HCT116 (cell line): ENCODE measurements around the gene C9orf152. TPM values are rescaled to one million over a fixed set of nuclear protein-coding genes. Genes with fewer than 3 reads are reported as not detected.

Experiments used
- ATAC-seq: fragments of 200-7000 bp; cut with Tn5 transposase; 2 replicates; pipeline ENCODE4 v1.9.1; 2020; ENCODE audit warnings: mild to moderate bottlenecking, moderate library complexity
- BruUV-seq: library from RNA; stranded (reverse); fragments of 400-500 nt; replicated peaks from 2 replicates; lab custom pipeline; 2021; lab: Mats Ljungman, UMichigan
- CTCF ChIA-PET: fragments of 300-600 bp; sonication (Branson Sonifier 250); formaldehyde crosslinking; loops from one replicate; lab custom pipeline; 2021; ENCODE audit warnings: antibody characterized with exemption; lab: Charles Lee
- POLR2A ChIA-PET: fragments of 300-600, 350-600 bp; sonication (Branson Sonifier 250); formaldehyde crosslinking; loops from one replicate; lab custom pipeline; 2021; ENCODE audit warnings: antibody characterized with exemption; lab: Charles Lee
- RAD21 ChIA-PET, 2 experiments: fragments of 300-600 bp; sonication (Branson Sonifier 250); formaldehyde crosslinking; loops; one replicate each; lab custom pipeline; 2023; ENCODE audit warnings: low total read pairs in 2 of 2; ENCODE audit not compliant: uncharacterized antibody in 2 of 2, unreplicated experiment in 2 of 2, low non-redundant PET in 1 of 2; lab: Charles Lee
- DNase-seq: peaks from one replicate; pipeline ENCODE4 v3.0.0-alpha.2; 2010; ENCODE audit warnings: low read depth, low spot score
- H2AFZ ChIP-seq: fragments of 200-600 bp; shearing (Covaris generic), sonication (generic); 2 replicates; pipeline ENCODE4 v1.6.1; 2017; ENCODE audit warnings: low read depth, mixed run types, mixed read lengths, antibody characterized with exemption, low read length; ENCODE audit not compliant: poor library complexity, severe bottlenecking
- H3K27ac ChIP-seq: 2 replicates; pipeline ENCODE4 v1.5.1; 2012; ENCODE audit warnings: low read depth, low read length
- H3K27me3 ChIP-seq: fragments of 200-600 bp; sonication (generic); 2 replicates; pipeline ENCODE4 v1.6.1; 2016; ENCODE audit warnings: mixed run types, low read length, mixed read lengths; ENCODE audit not compliant: insufficient read depth
- H3K36me3 ChIP-seq, 2 experiments: fragments of 200-500 bp in 1 of 2; fragments of 200-600 bp in 1 of 2; sonication (Bioruptor generic) in 1 of 2; sonication (generic) in 1 of 2; 2 replicates each; pipeline versions ENCODE4 v1.5.1 to v1.6.1; 2014 to 2016; ENCODE audit warnings: low read length in 2 of 2, inconsistent platforms in 1 of 2, mixed read lengths in 1 of 2, mixed run types in 1 of 2; ENCODE audit not compliant: insufficient read depth in 2 of 2, control insufficient read depth in 1 of 2
- H3K4me1 ChIP-seq, 2 experiments: fragments of 200-600 bp in 1 of 2; sonication (generic) in 1 of 2; 2 replicates each; pipeline versions ENCODE4 v1.5.1 to v1.6.1; 2012 to 2017; ENCODE audit warnings: low read length in 2 of 2, inconsistent platforms in 1 of 2, mild to moderate bottlenecking in 1 of 2, mixed read lengths in 1 of 2, mixed run types in 1 of 2, moderate library complexity in 1 of 2; ENCODE audit not compliant: insufficient read depth in 2 of 2, control insufficient read depth in 1 of 2
- H3K4me2 ChIP-seq: fragments of 200-600 bp; sonication (generic); 2 replicates; pipeline ENCODE4 v1.6.1; 2017; ENCODE audit warnings: mixed run types, low read length, mixed read lengths
- H3K4me3 ChIP-seq, 2 experiments: fragments of 200-600 bp in 1 of 2; sonication (generic) in 1 of 2; replicated peaks in 1 of 2; 2 replicates each; pipeline ENCODE4 v1.5.1; 2011 to 2016; ENCODE audit warnings: low read length in 2 of 2, control low read depth in 1 of 2, low read depth in 1 of 2, mild to moderate bottlenecking in 1 of 2, mixed read lengths in 1 of 2, mixed run types in 1 of 2
- H3K79me2 ChIP-seq: fragments of 200-600 bp; sonication (generic); 2 replicates; pipeline ENCODE4 v1.6.1; 2017; ENCODE audit warnings: mild to moderate bottlenecking, mixed run types, low read length, moderate library complexity, mixed read lengths; ENCODE audit not compliant: insufficient read depth
- H3K9ac ChIP-seq: fragments of 200-600 bp; sonication (generic); 2 replicates; pipeline ENCODE4 v1.6.1; 2016; ENCODE audit warnings: low read length, mixed read lengths
- H3K9me2 ChIP-seq: fragments of 200-600 bp; sonication (generic), shearing (Covaris generic); 2 replicates; pipeline ENCODE4 v1.6.1; 2017; ENCODE audit warnings: mixed run types, mild to moderate bottlenecking, moderate library complexity; ENCODE audit not compliant: insufficient read depth
- H3K9me3 ChIP-seq, 2 experiments: fragments of 200-500 bp in 1 of 2; fragments of 200-600 bp in 1 of 2; sonication (Bioruptor generic) in 1 of 2; sonication (generic) in 1 of 2; 2 replicates each; pipeline ENCODE4 v1.6.1; 2014 to 2017; ENCODE audit warnings: low read length in 2 of 2, mixed read lengths in 2 of 2, inconsistent platforms in 1 of 2, low read depth in 1 of 2, mild to moderate bottlenecking in 1 of 2, mixed run types in 1 of 2, moderate library complexity in 1 of 2; ENCODE audit not compliant: control insufficient read depth in 1 of 2, insufficient read depth in 1 of 2
- H4K20me1 ChIP-seq: fragments of 200-600 bp; sonication (generic), shearing (Covaris generic); 2 replicates; pipeline ENCODE4 v1.6.1; 2017; ENCODE audit warnings: mixed run types, mild to moderate bottlenecking, moderate library complexity; ENCODE audit not compliant: insufficient read depth
- CBX3 ChIP-seq: IDR thresholded peaks from 2 replicates; pipeline ENCODE4 v1.6.1; 2012; ENCODE audit warnings: low read depth
- EGR1 ChIP-seq: IDR thresholded peaks from 2 replicates; pipeline ENCODE4 v1.6.1; 2012; ENCODE audit warnings: low read depth
- EZH2 ChIP-seq: fragments of 200-600 bp; sonication (generic); IDR thresholded peaks from 2 replicates; pipeline ENCODE4 v1.6.1; 2017; ENCODE audit warnings: antibody characterized with exemption, mixed run types
- EZH2phosphoT487 ChIP-seq: fragments of 200-600 bp; IDR thresholded peaks from 2 replicates; pipeline ENCODE4 v1.6.1; 2018; ENCODE audit warnings: antibody characterized with exemption, borderline replicate concordance
- FOSL1 ChIP-seq: IDR thresholded peaks from 2 replicates; pipeline ENCODE4 v1.6.1; 2012; ENCODE audit warnings: low read depth
- JUND ChIP-seq: IDR thresholded peaks from 2 replicates; pipeline ENCODE4 v1.6.1; 2012
- POLR2AphosphoS5 ChIP-seq: IDR thresholded peaks from 2 replicates; pipeline ENCODE4 v1.6.1; 2011; ENCODE audit warnings: mild to moderate bottlenecking, low read depth, low read length, moderate library complexity
- REST ChIP-seq: IDR thresholded peaks from 2 replicates; pipeline ENCODE4 v1.6.1; 2012; ENCODE audit warnings: low read depth
- SIN3A ChIP-seq: IDR thresholded peaks from 2 replicates; pipeline ENCODE4 v1.6.1; 2012; ENCODE audit warnings: low read depth
- SRF ChIP-seq: IDR thresholded peaks from 2 replicates; pipeline ENCODE4 v1.6.1; 2012; ENCODE audit warnings: low read depth
- TCF7L2 ChIP-seq: IDR thresholded peaks from 2 replicates; pipeline ENCODE4 v1.7.0; 2011; ENCODE audit warnings: borderline replicate concordance, inconsistent platforms; ENCODE audit not compliant: insufficient read depth, insufficient read length; ENCODE audit errors: extremely low read depth
- ZBTB33 ChIP-seq: IDR thresholded peaks from 2 replicates; pipeline ENCODE4 v1.6.1; 2011; ENCODE audit warnings: mild to moderate bottlenecking, low read length, moderate library complexity; ENCODE audit not compliant: insufficient replicate concordance; ENCODE audit errors: extremely low read depth
- intact Hi-C: fragments of 100-400 bp; cut with micrococcal nuclease; formaldehyde crosslinking; loops from 2 replicates; pipeline ENCODE4 v1.10.0; 2022
- total RNA-seq: library from RNA; stranded (reverse); gene quantifications from one replicate; pipeline ENCODE4 v1.2.1, GENCODE V29; 2021; ENCODE audit not compliant: unreplicated experiment
- TF ChIP-seq, protein P1 (sequence below): IDR thresholded peaks from 2 replicates; pipeline ENCODE4 v1.6.1; 2012
- TF ChIP-seq, protein P2 (sequence below): IDR thresholded peaks from 2 replicates; pipeline ENCODE4 v1.6.1; 2012

The C9orf152 gene
- total RNA-seq, 1 experiment from 2014 or later = not detected

- ChIA-PET RAD21 (no interaction called here), POLR2A (no interaction called here), CTCF (no interaction called here)
- Histone ChIP-seq H3K9me3 (no peaks in the 10 kb centered on the region), H3K4me1 (no peaks in the 10 kb centered on the region), H3K4me3 (no peak overlapping the region), H4K20me1 (no peaks in the 10 kb centered on the region), H3K4me2 (no peak overlapping the region), H3K9ac (no peak overlapping the region), H3K27ac (no peak overlapping the region), H3K9me2 (no peaks in the 10 kb centered on the region), H3K79me2 (no peaks in the 10 kb centered on the region; the same call in 1 of the 2 replicates), H3K36me3 (no peaks in the 10 kb centered on the region; a peak in 1 of 4 replicates), H3K27me3 (no peaks in the 10 kb centered on the region), H2AFZ (no peak overlapping the region)
- DNase-seq = no peak
- no TSS peak for BruUV-seq
- intact Hi-C loops = no loop called here
- no peak for TF ChIP-seq JUND
- ATAC-seq = no peak
These were observed 37.4 kb downstream of the C9orf152 start for GRCh38 chr9:110170357-110171257.

GRCh38 chr9:110168486-110168885, 39.5 kb downstream of the C9orf152 start:
- peaks cover 6% of the 10 kb centered on the region; the same call in 1 of the 2 replicates for H3K79me2 ChIP-seq
- no peak overlapping the region for H3K4me3 ChIP-seq
- BruUV-seq = no TSS peak
- intact Hi-C loops = no loop called here
- H3K27me3 ChIP-seq = no peaks in the 10 kb centered on the region
- no peaks in the 10 kb centered on the region for H3K9me3 ChIP-seq
- H3K4me1 ChIP-seq = no peaks in the 10 kb centered on the region
- no peaks in the 10 kb centered on the region for H4K20me1 ChIP-seq
- H3K36me3 ChIP-seq = no peaks in the 10 kb centered on the region; a peak in 1 of 4 replicates
- RAD21 ChIA-PET = no interaction called here
- H3K4me2 ChIP-seq = no peak overlapping the region
- no peak for DNase-seq
- H3K27ac ChIP-seq = no peak overlapping the region
- POLR2A ChIA-PET = no interaction called here
- H3K9me2 ChIP-seq = no peaks in the 10 kb centered on the region
- CTCF ChIA-PET = no interaction called here
- H3K9ac ChIP-seq = no peak overlapping the region
- H2AFZ ChIP-seq = no peak overlapping the region
- no peak for ATAC-seq
- no peak for TF ChIP-seq JUND
- no peak for TF ChIP-seq FOSL1
- TF ChIP-seq EGR1 = no peak
- TF ChIP-seq SIN3A = no peak
- no peak for TF ChIP-seq TCF7L2
- TF ChIP-seq, protein P1, sequence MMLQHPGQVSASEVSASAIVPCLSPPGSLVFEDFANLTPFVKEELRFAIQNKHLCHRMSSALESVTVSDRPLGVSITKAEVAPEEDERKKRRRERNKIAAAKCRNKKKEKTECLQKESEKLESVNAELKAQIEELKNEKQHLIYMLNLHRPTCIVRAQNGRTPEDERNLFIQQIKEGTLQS = no peak
- TF ChIP-seq SRF = no peak
- TF ChIP-seq EZH2phosphoT487 = no peak
- no peak for TF ChIP-seq ZBTB33
- TF ChIP-seq EZH2 = no peak
- TF ChIP-seq CBX3 = no peak
- TF ChIP-seq POLR2AphosphoS5 = no peak
- TF ChIP-seq, protein P2, sequence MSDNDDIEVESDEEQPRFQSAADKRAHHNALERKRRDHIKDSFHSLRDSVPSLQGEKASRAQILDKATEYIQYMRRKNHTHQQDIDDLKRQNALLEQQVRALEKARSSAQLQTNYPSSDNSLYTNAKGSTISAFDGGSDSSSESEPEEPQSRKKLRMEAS = no peak
- TF ChIP-seq REST = no peak
